ENCODE results near the gene TMEM50B.
"Not testable (repeated sequence)": the region's sequence is repeated elsewhere in the genome, so short reads cannot be mapped to it uniquely, and the experiment has no call there.

TMEM50B gene

DNA sequence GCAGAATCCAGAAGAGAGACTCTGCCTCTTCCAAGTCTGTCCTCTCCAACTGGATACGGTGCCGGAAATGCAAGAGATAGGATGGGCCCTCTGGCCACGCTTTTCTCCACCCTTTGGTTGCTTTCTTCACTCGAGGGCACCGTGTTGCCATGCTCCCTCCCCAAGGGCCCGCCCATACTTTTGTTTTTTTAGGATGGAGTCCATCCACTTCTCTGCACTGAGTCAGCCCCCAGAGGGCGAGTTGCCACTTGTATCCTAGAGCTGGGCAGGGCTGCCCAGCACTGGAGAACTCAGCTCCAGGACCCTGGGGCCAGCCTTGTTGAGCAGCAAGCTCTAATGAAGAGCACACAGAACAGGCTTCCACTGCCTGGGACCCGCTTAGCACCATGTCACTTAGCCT lies 51.1 kb downstream of the TMEM50B start:
- DNase-seq (ENCODE audit: low spot score), result no peak

GRCh38 chr21:33427051-33427450 lies 52.7 kb downstream of the TMEM50B start:
- no peak for DNase-seq (ENCODE audit: low spot score)

- no peak for DNase-seq (ENCODE audit: low spot score)
Observed at GRCh38 chr21:33425825-33426224, 53.9 kb downstream of the TMEM50B start.

GRCh38 chr21:33424214-33424613 lies 55.6 kb downstream of the TMEM50B start:
- DNase-seq (ENCODE audit: low spot score), result no peak

- no peak for DNase-seq (ENCODE audit: low spot score)
Observed at GRCh38 chr21:33421713-33422393, 57.9 kb downstream of the TMEM50B start.

DNA sequence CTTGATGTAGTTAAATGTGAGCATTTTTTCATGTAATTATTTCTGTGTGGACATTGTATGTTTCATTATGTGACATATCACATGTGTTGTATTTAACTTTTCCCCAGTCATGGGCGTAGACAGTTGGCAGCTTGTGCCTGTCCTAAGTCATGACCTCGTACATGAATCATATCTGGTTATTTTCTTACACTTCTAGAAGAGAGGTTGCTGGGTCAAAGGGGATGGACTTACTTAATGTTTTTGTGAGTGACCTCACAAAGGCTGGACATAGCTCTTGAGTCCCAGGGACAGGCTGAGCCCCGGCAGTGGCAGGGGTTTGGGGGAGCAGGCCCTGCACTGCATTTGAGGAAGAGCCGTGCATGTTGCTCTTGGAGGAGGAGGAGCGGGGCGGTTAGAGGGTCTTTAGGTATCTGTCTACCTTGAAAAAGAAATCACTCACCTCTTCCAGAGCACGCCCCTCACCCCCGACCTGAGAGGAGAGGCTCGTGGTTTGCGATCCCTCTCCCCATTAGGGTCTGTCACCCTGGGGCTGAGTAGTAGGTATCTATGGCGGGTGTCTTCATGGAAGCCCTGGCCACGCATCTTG lies 60.1 kb downstream of the TMEM50B start:
- no peak for DNase-seq (ENCODE audit: low spot score)

GRCh38 chr21:33418691-33419090 lies 61.1 kb downstream of the TMEM50B start:
- no peak for DNase-seq (ENCODE audit: low spot score)

- no peak for DNase-seq (ENCODE audit: low spot score)
Observed at GRCh38 chr21:33414926-33415325, 64.8 kb downstream of the TMEM50B start.

- DNase-seq (ENCODE audit: low spot score), result no peak
Observed at GRCh38 chr21:33414068-33414467, 65.7 kb downstream of the TMEM50B start.

DNA sequence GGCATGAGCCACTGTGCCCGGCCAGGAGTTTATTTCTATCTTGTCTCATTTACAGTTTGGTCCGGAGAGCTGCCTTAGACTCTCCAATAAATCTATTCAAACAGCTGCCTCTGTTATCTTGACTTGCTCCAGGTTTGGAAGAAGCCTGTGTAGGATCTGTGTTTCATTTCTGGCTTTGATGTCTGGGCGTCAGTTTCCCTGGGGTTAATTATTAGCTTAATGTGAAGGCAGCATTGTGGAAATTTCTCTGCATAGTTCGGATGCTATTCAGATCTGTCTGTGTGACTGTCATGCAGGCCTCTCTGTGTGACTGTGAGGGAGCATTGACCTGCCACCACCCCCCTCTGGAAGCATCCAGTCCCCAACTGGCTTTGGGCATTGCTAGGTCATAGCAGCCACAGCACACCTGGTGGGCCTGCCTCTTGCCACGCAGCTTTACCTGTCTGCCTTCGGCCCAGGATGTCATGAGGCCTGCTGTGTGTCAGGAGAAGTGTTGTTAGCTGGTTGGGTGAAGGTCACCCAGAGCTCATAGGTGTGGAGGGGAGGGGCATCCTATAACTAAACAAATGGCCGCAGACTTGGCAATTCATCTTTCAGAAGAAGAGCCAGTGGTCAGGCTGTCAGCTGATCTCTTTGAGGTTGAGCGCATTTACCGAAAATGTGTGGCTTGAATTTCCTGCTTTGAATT lies 66.8 kb downstream of the TMEM50B start:
- DNase-seq (ENCODE audit: low spot score), result no peak

DNA sequence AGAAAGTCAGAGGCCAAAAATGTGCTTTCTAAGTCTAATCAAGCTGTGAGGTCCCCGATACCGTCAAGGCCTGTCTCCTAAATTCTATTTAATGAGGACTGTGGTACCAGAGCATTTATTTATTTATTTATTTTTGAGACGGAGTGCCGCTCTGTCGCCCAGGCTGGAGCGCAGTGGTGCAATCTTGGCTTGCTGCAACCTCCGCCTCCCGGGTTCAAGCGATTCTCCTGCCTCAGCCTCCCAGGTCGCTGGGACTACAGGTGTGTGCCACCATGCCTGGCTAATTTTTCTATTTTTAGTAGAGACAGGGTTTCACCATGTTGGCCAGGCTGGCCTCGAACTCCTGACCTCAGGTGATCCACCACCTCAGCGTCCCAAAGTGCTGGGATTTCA lies 67.3 kb downstream of the TMEM50B start:
- not testable (repeated sequence) for DNase-seq (ENCODE audit: low spot score)

DNA sequence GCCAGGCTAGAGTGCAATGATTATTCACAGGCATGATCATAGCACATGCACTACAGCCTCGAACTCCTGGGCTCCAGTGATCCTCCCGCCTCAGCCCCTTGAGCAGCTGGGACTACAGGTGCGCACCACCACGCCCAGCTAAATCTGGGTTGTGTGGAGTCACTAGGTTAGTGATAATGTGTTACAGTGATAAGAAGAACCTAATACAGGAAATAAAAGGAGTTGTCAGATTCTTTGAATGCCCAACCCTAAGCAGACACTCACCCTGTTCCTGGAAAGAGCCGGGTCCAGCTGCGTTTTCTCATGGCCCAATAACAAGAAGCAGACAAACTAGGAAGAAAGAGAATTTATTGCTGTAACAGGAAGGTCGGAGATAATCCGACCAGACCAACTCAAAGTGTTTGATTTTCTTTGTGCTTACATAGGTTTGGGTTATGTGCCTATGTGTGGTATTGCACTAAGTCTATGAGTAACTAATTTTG lies 67.8 kb downstream of the TMEM50B start:
- no peak for DNase-seq (ENCODE audit: low spot score)

GRCh38 chr21:33406493-33406892 lies 73.3 kb downstream of the TMEM50B start:
- no peak for DNase-seq (ENCODE audit: low spot score)

DNA sequence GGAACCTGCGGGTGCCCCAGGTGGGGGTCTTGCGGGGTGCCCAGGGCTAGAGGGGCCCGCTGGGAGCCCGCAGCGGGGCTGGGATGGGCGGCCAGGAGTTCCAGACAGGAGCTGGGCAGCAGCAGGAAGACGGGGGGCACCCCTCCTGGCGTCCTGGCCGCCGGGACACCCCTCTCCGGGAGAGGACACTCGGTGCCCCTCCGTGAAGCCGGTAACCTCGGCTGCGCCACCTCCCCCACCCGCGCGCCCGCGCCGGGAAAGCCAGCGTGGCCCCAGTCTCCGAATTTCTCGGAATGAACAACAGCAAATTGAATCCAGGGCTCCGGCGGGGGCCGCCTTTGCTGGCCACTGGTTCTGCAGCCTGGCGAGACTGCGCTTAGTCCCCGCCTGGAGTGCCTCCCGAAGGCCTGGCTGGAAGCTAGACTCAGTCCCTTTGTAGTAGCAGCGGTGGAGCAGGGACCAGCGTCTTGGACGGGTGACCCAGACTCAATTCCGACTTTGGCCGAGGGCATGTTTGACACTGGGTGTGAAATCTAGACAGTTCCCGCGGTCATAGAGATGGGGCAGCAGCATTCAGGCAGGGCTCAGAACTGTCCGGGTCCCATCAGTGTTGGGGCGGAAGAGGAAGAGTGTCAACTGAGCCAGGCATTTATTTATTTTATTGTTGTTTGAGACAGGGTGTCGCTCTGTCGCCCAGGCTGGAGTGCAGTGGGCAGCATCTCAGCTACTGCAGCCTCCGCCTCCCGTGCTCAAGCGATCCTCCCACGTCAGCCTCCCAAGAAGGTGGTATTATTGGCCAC lies 75.8 kb downstream of the TMEM50B start:
- peak; percentile 48 for DNase-seq (ENCODE audit: low spot score)

GRCh38 chr21:33403128-33403785 lies 76.5 kb downstream of the TMEM50B start, which contains the start of gene IFNGR2:
Gene IFNGR2, plus strand, starts transcription at chr21:33403413. Its CDS starts 131 bp downstream, at chr21:33403544.
- peak; percentile 81 for DNase-seq (ENCODE audit: low spot score)

- DNase-seq (ENCODE audit: low spot score), result peak; percentile 72
Observed at GRCh38 chr21:33402001-33402979, 77.5 kb downstream of the TMEM50B start.

DNA sequence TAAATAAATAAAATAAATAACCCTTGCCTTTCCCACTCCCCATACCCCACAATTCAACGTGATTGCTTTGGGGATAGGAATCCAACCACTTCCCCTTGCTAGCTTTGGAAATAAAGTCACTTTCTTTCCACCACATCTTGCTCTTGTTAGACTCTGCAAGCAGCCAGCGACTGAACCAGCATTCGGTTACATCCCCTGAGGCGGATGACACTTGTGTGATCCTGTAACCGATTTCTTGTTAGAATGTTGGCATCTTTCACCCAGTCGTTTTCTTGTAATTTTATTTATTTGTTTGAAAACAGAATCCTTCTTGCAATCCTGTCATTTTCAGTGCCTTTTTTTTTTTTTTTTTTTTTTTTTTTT lies 78.2 kb downstream of the TMEM50B start:
- no peak for DNase-seq (ENCODE audit: low spot score)

Measured in germinal center (tissue), 1 donor.